ENCODE results near the gene GAGE12F.
"Not testable (repeated sequence)": the region's sequence is repeated elsewhere in the genome, so short reads cannot be mapped to it uniquely, and the experiment has no call there.

GAGE12F gene

DNA sequence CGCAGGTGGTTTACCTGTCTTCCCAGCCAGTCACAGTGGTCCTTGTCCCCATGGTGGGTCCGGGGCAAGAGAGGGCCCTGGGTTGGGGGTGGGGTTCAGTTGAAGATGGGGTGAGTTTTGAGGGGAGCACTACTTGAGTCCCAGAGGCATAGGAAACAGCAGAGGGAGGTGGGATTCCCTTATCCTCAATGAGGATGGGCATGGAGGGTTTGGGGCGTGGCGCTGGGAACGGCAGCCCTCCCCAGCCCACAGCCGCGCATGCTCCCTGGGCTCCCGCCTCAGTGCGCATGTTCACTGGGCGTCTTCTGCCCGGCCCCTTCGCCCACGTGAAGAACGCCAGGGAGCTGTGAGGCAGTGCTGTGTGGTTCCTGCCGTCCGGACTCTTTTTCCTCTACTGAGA, at the start of gene GAGE12F:
Gene GAGE12F, plus strand, starts transcription at position 301 of the 400 bp plus-strand sequence. CDS start 1,155 bp downstream, outside the sequence.
- not testable (repeated sequence) for DNase-seq (ENCODE audit: insufficient read length, low spot score)

DNA sequence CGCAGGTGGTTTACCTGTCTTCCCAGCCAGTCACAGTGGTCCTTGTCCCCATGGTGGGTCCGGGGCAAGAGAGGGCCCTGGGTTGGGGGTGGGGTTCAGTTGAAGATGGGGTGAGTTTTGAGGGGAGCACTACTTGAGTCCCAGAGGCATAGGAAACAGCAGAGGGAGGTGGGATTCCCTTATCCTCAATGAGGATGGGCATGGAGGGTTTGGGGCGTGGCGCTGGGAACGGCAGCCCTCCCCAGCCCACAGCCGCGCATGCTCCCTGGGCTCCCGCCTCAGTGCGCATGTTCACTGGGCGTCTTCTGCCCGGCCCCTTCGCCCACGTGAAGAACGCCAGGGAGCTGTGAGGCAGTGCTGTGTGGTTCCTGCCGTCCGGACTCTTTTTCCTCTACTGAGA, 28.8 kb upstream of the GAGE12F start, which contains the start of gene GAGE12C:
Gene GAGE12C, plus strand, starts transcription at position 301 of the 400 bp plus-strand sequence. CDS start 1,155 bp downstream, outside the sequence.
- not testable (repeated sequence) for DNase-seq (ENCODE audit: insufficient read length, low spot score); FAIRE-seq

More for the DNA sequence above, at the start of gene GAGE12F:
- not testable (repeated sequence) for FAIRE-seq

DNA sequence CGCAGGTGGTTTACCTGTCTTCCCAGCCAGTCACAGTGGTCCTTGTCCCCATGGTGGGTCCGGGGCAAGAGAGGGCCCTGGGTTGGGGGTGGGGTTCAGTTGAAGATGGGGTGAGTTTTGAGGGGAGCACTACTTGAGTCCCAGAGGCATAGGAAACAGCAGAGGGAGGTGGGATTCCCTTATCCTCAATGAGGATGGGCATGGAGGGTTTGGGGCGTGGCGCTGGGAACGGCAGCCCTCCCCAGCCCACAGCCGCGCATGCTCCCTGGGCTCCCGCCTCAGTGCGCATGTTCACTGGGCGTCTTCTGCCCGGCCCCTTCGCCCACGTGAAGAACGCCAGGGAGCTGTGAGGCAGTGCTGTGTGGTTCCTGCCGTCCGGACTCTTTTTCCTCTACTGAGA, 19.2 kb upstream of the GAGE12F start, which contains the start of gene GAGE12D:
Gene GAGE12D, plus strand, starts transcription at position 301 of the 400 bp plus-strand sequence. CDS start 1,155 bp downstream, outside the sequence.
- not testable (repeated sequence) for FAIRE-seq; DNase-seq (ENCODE audit: insufficient read length, low spot score)

DNA sequence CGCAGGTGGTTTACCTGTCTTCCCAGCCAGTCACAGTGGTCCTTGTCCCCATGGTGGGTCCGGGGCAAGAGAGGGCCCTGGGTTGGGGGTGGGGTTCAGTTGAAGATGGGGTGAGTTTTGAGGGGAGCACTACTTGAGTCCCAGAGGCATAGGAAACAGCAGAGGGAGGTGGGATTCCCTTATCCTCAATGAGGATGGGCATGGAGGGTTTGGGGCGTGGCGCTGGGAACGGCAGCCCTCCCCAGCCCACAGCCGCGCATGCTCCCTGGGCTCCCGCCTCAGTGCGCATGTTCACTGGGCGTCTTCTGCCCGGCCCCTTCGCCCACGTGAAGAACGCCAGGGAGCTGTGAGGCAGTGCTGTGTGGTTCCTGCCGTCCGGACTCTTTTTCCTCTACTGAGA, 9.7 kb upstream of the GAGE12F start, which contains the start of gene GAGE12E:
Gene GAGE12E, plus strand, starts transcription at position 301 of the 400 bp plus-strand sequence. CDS start 1,155 bp downstream, outside the sequence.
- not testable (repeated sequence) for FAIRE-seq; DNase-seq (ENCODE audit: insufficient read length, low spot score)

- not testable (repeated sequence) for DNase-seq (ENCODE audit: insufficient read length, low spot score); FAIRE-seq
Measured at GRCh38 chrX:49568728-49569127, 8.1 kb downstream of the GAGE12F start.

- FAIRE-seq; DNase-seq (ENCODE audit: insufficient read length, low spot score): not testable (repeated sequence)
Measured at GRCh38 chrX:49569152-49569551, 8.5 kb downstream of the GAGE12F start.

DNA sequence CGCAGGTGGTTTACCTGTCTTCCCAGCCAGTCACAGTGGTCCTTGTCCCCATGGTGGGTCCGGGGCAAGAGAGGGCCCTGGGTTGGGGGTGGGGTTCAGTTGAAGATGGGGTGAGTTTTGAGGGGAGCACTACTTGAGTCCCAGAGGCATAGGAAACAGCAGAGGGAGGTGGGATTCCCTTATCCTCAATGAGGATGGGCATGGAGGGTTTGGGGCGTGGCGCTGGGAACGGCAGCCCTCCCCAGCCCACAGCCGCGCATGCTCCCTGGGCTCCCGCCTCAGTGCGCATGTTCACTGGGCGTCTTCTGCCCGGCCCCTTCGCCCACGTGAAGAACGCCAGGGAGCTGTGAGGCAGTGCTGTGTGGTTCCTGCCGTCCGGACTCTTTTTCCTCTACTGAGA, 9.5 kb downstream of the GAGE12F start, which contains the start of gene GAGE12G:
Gene GAGE12G, plus strand, starts transcription at position 301 of the 400 bp plus-strand sequence. CDS start 1,155 bp downstream, outside the sequence.
- not testable (repeated sequence) for FAIRE-seq; DNase-seq (ENCODE audit: insufficient read length, low spot score)

DNA sequence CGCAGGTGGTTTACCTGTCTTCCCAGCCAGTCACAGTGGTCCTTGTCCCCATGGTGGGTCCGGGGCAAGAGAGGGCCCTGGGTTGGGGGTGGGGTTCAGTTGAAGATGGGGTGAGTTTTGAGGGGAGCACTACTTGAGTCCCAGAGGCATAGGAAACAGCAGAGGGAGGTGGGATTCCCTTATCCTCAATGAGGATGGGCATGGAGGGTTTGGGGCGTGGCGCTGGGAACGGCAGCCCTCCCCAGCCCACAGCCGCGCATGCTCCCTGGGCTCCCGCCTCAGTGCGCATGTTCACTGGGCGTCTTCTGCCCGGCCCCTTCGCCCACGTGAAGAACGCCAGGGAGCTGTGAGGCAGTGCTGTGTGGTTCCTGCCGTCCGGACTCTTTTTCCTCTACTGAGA, 19.0 kb downstream of the GAGE12F start, which contains the start of gene GAGE12H:
Gene GAGE12H, plus strand, starts transcription at position 301 of the 400 bp plus-strand sequence. CDS start 1,155 bp downstream, outside the sequence.
- not testable (repeated sequence) for DNase-seq (ENCODE audit: insufficient read length, low spot score); FAIRE-seq

DNA sequence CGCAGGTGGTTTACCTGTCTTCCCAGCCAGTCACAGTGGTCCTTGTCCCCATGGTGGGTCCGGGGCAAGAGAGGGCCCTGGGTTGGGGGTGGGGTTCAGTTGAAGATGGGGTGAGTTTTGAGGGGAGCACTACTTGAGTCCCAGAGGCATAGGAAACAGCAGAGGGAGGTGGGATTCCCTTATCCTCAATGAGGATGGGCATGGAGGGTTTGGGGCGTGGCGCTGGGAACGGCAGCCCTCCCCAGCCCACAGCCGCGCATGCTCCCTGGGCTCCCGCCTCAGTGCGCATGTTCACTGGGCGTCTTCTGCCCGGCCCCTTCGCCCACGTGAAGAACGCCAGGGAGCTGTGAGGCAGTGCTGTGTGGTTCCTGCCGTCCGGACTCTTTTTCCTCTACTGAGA, 28.6 kb downstream of the GAGE12F start, which contains the start of gene GAGE2A:
Gene GAGE2A, plus strand, starts transcription at position 301 of the 400 bp plus-strand sequence. CDS start 1,155 bp downstream, outside the sequence.
- not testable (repeated sequence) for DNase-seq (ENCODE audit: insufficient read length, low spot score); FAIRE-seq

DNA sequence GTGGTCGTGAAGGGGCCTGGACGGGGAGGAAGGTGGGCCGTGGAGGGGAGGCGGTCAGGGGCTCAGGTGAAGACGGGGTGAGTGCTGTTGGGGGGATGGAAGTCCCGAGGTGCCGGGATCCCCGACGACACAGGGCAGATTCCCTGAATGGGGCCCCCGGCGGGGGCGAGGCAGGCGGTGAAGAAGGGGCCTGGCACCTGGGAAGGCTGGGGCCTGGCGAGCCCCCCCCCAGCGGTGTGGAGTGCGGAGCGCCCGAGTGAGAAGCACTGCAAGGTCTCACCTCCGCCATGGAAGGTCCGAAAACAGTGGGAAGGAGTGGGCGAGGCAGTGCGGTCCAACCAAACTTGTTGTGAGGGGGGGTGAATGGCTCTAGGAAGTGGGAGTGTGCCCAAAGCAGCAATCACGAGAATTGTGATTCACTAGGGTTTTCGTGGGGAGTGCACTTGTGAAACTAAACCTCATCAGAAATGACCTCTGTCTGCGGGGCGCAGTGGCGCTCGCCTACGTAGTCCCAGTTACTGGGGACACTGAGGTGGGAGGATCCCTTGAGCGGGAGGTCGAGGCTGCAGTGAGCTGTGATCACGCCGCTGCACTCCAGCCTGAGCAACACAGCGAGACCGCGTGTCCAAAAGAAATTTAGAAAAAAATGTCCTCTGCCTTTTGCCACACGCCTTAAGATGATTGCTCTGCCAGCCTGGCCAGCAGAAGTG, 29.3 kb downstream of the GAGE12F start:
- FAIRE-seq; DNase-seq (ENCODE audit: insufficient read length, low spot score): not testable (repeated sequence)

DNA sequence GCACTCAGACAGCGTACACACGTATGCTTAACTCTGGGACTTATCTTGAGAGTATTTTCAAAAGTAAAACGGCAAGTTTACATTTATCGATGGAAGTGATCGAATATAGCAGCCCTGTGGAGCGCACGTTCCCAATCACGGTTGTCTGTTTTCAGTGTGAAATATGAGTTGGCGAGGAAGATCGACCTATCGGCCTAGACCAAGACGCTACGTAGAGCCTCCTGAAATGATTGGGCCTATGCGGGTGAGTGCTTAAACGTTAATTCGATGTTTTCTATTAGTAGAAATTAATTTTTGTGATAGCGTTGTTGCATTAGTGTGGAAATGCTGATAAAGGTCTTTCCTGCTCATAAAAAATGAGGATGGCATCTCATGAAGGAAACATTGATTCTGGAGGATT, 29.8 kb downstream of the GAGE12F start:
- DNase-seq (ENCODE audit: insufficient read length, low spot score); FAIRE-seq: not testable (repeated sequence)

DNA sequence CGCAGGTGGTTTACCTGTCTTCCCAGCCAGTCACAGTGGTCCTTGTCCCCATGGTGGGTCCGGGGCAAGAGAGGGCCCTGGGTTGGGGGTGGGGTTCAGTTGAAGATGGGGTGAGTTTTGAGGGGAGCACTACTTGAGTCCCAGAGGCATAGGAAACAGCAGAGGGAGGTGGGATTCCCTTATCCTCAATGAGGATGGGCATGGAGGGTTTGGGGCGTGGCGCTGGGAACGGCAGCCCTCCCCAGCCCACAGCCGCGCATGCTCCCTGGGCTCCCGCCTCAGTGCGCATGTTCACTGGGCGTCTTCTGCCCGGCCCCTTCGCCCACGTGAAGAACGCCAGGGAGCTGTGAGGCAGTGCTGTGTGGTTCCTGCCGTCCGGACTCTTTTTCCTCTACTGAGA, 38.1 kb downstream of the GAGE12F start, which contains the start of gene GAGE1:
Gene GAGE1, plus strand, starts transcription at position 301 of the 400 bp plus-strand sequence. CDS start 1,155 bp downstream, outside the sequence.
- not testable (repeated sequence) for DNase-seq (ENCODE audit: insufficient read length, low spot score); FAIRE-seq

GRCh38 chrX:49610718-49611310, 50.2 kb downstream of the GAGE12F start:
- DNase-seq (ENCODE audit: insufficient read length, low spot score) (no peak), FAIRE-seq (no peak)
- TF ChIP-seq, protein P1, sequence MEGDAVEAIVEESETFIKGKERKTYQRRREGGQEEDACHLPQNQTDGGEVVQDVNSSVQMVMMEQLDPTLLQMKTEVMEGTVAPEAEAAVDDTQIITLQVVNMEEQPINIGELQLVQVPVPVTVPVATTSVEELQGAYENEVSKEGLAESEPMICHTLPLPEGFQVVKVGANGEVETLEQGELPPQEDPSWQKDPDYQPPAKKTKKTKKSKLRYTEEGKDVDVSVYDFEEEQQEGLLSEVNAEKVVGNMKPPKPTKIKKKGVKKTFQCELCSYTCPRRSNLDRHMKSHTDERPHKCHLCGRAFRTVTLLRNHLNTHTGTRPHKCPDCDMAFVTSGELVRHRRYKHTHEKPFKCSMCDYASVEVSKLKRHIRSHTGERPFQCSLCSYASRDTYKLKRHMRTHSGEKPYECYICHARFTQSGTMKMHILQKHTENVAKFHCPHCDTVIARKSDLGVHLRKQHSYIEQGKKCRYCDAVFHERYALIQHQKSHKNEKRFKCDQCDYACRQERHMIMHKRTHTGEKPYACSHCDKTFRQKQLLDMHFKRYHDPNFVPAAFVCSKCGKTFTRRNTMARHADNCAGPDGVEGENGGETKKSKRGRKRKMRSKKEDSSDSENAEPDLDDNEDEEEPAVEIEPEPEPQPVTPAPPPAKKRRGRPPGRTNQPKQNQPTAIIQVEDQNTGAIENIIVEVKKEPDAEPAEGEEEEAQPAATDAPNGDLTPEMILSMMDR (IDR thresholded peaks at IDR 0.05; ENCODE audit: insufficient read depth, missing control alignments), result no peak

Measured in D721Med (cell line).